ENCODE data around the gene SLC35F2. TPM values are rescaled to one million over a fixed set of nuclear protein-coding genes. Genes with fewer than 3 reads are reported as not detected.

Gene SLC35F2
- total RNA-seq, 1 experiment from 2014 or later = 35.7 TPM

DNA sequence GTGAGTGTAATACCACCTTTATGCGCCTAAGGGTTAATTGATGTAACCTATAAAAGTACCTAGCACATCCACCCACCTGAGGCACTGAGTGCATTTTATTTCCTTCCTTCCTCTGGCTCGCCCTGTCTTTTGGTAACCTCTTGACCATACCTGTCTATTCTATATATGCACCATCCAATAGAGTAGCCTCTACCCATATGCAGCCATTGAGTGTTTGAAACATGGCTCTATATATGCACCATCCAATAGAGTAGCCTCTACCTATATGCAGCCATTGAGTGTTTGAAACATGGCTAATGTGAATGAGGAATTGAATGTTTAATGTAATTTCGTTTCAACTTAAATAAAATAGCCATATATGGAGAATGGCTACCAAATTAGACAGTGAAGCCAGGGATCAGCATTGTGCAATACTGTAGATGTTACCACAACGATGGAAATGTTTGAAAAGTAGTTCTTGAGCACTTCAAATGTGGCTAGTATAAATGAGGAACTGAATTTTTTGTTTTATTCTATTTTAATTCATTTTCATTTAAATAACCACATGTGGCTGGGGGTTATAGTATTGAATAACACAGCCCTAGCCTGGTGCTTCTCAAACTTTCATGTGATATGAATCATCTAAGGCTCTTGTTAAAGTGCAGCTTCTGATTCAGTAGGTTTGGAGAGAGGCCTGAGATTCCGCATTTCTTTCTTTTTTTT lies 33.8 kb downstream of the SLC35F2 start:
- H2AFZ ChIP-seq = no peak overlapping the region
- ChIA-PET CTCF (no interaction called here), POLR2A (ENCODE audit: unreplicated experiment) (no interaction called here)
- no peaks in the 10 kb centered on the region for H3K9me2 ChIP-seq (ENCODE audit: insufficient read depth)
- no peak overlapping the region for H3K4me3 ChIP-seq
- intact Hi-C loops (cut with micrococcal nuclease; ENCODE audit: unreplicated experiment) = loop anchor here (5.0 kb wide), 1 partner anchor 32 kb away; the partner anchor contains the start of gene SLC35F2
- no peaks in the 10 kb centered on the region for H3K9me3 ChIP-seq (ENCODE audit: insufficient read depth, low read depth)
- H4K20me1 ChIP-seq (ENCODE audit: insufficient read depth) = peaks cover 28% of the 10 kb centered on the region; the same call in 1 of the 2 replicates
- peaks cover 39% of the 10 kb centered on the region for H3K4me1 ChIP-seq (replicated peaks; ENCODE audit: insufficient read depth)
- TF ChIP-seq, protein P1, sequence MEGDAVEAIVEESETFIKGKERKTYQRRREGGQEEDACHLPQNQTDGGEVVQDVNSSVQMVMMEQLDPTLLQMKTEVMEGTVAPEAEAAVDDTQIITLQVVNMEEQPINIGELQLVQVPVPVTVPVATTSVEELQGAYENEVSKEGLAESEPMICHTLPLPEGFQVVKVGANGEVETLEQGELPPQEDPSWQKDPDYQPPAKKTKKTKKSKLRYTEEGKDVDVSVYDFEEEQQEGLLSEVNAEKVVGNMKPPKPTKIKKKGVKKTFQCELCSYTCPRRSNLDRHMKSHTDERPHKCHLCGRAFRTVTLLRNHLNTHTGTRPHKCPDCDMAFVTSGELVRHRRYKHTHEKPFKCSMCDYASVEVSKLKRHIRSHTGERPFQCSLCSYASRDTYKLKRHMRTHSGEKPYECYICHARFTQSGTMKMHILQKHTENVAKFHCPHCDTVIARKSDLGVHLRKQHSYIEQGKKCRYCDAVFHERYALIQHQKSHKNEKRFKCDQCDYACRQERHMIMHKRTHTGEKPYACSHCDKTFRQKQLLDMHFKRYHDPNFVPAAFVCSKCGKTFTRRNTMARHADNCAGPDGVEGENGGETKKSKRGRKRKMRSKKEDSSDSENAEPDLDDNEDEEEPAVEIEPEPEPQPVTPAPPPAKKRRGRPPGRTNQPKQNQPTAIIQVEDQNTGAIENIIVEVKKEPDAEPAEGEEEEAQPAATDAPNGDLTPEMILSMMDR (conservative IDR thresholded peaks at IDR 0.05) = no peak
- no peak for TF ChIP-seq EZH2 (IDR thresholded peaks at IDR 0.05; ENCODE audit: low read depth)
- no peak overlapping the region for H3K27ac ChIP-seq
- peaks cover 10% of the 10 kb centered on the region; the same call in 1 of the 2 replicates for H3K36me3 ChIP-seq (ENCODE audit: low read depth)
- no peak overlapping the region for H3K4me2 ChIP-seq
- peaks cover 18% of the 10 kb centered on the region for H3F3A ChIP-seq (ENCODE audit: insufficient read depth, low read depth)
- no peak for DNase-seq
- peaks cover 96% of the 10 kb centered on the region for H3K79me2 ChIP-seq (ENCODE audit: low read depth)
- no TSS peak for BruUV-seq (replicated peaks)
- no peaks in the 10 kb centered on the region for H3K27me3 ChIP-seq (ENCODE audit: insufficient read depth, low read depth)

DNA sequence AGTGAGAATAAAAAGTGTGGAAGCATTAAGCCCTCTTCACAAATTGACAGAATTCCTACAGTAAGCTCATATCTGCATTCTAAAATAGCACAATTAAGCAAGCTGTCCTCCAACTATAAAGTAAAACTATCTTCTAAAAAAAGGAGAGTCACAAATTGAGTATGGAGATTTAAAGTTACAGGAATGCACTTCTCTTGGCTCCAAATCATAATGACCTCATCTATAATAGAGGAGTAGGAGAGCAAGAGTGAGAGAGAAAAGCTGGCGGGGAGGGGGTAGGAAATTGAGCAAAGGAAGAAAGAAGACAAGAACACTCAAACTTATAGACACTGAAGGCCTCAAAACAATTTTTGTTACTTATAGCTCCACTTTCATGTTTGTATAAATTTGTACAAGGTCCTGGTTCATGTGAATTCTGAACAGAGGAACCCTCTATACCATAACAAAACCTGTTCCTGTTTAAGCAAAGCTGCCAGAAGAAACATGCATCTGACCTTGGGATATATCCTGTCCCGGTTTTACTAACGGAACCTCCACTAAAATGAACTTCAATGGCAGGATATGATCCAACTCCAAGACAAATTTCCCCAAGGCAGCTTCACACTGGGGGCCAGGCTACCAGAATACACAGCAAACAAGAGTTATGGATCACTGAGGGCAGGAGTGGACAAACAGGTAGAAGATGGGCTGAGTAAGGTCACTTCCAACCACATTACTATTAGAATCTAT lies 37.2 kb downstream of the SLC35F2 start:
- peaks cover 10% of the 10 kb centered on the region; the same call in 1 of the 2 replicates for H3K4me1 ChIP-seq (replicated peaks; ENCODE audit: insufficient read depth)
- ChIA-PET POLR2A (ENCODE audit: unreplicated experiment) (no interaction called here), CTCF (no interaction called here)
- peaks cover 28% of the 10 kb centered on the region; the same call in 1 of the 2 replicates for H4K20me1 ChIP-seq (ENCODE audit: insufficient read depth)
- H3F3A ChIP-seq (ENCODE audit: insufficient read depth, low read depth) = peaks cover 4% of the 10 kb centered on the region
- no TSS peak for BruUV-seq (replicated peaks)
- H3K4me3 ChIP-seq = no peak overlapping the region
- intact Hi-C loops (cut with micrococcal nuclease; ENCODE audit: unreplicated experiment) = loop anchor here (5.0 kb wide), 1 partner anchor 36 kb away; the partner anchor contains the start of gene SLC35F2
- DNase-seq = no peak
- H3K9me2 ChIP-seq (ENCODE audit: insufficient read depth) = no peaks in the 10 kb centered on the region
- H3K27me3 ChIP-seq (ENCODE audit: insufficient read depth, low read depth) = no peaks in the 10 kb centered on the region
- TF ChIP-seq, protein P1 (conservative IDR thresholded peaks at IDR 0.05) = no peak
- no peak for TF ChIP-seq EZH2 (IDR thresholded peaks at IDR 0.05; ENCODE audit: low read depth)
- no peak overlapping the region for H2AFZ ChIP-seq
- no peak overlapping the region for H3K27ac ChIP-seq
- peaks cover 94% of the 10 kb centered on the region for H3K79me2 ChIP-seq (ENCODE audit: low read depth)
- peaks cover 10% of the 10 kb centered on the region; the same call in 1 of the 2 replicates for H3K36me3 ChIP-seq (ENCODE audit: low read depth)
- no peak overlapping the region for H3K4me2 ChIP-seq
- H3K9me3 ChIP-seq (ENCODE audit: insufficient read depth, low read depth) = no peaks in the 10 kb centered on the region

DNA sequence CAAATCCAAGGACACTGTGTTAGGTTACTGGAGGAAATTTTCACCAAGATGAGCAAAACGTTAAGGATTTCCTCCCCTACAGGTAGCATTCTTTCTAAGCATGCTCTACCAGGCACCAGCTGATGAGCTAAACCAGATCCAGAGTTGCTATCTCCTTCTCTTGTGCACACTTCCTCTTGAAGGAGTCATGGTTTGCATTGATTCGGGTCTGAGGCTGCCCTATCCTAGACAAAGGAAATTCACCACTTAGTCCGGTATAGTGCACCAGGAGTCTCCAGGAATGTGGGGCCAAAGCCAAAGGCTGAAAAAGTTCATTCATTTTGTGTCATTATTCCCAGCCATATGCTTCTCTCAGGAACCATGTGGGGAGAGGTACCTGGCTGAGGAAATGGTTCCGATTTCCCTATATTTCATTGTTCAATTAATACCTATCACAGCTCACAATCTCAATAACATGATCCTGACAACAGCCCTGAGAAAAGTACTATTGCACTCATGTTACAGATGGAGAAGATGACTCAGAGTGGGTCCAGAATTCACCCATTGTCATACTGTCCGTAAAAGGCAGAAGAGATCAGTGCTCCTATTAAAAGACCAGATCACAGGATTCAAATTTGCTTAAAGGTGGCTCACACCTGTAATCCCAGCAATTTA lies 39.1 kb downstream of the SLC35F2 start:
- DNase-seq = no peak
- ChIA-PET POLR2A (ENCODE audit: unreplicated experiment) (no interaction called here), CTCF (interaction anchor here (0.6 kb wide), 1 partner anchor 752 kb away, joined by 3 read pairs; no protein-coding TSS in a partner anchor)
- Histone ChIP-seq H3K9me3 (ENCODE audit: insufficient read depth, low read depth) (no peaks in the 10 kb centered on the region), H2AFZ (no peak overlapping the region), H4K20me1 (ENCODE audit: insufficient read depth) (peaks cover 22% of the 10 kb centered on the region), H3K9me2 (ENCODE audit: insufficient read depth) (no peaks in the 10 kb centered on the region), H3K4me2 (no peak overlapping the region), H3K4me1 (replicated peaks; ENCODE audit: insufficient read depth) (0 out of 2 replicates have a peak, but pooled peaks cover 10% of the 10 kb centered on the region), H3F3A (ENCODE audit: insufficient read depth, low read depth) (peaks cover 9% of the 10 kb centered on the region), H3K4me3 (no peak overlapping the region), H3K27me3 (ENCODE audit: insufficient read depth, low read depth) (no peaks in the 10 kb centered on the region), H3K79me2 (ENCODE audit: low read depth) (peaks cover 89% of the 10 kb centered on the region), H3K36me3 (ENCODE audit: low read depth) (peaks cover 14% of the 10 kb centered on the region; the same call in 1 of the 2 replicates), H3K27ac (0 out of 2 replicates have a peak overlapping the region, but pooled peaks have one; percentile 1)
- no TSS peak for BruUV-seq (replicated peaks)
- intact Hi-C loops (cut with micrococcal nuclease; ENCODE audit: unreplicated experiment) = loop anchor here (5.0 kb wide), 1 partner anchor 38 kb away; the partner anchor contains the start of gene SLC35F2
- TF ChIP-seq EZH2 (IDR thresholded peaks at IDR 0.05; ENCODE audit: low read depth) = no peak
- TF ChIP-seq, protein P1 (conservative IDR thresholded peaks at IDR 0.05) = no peak
